SK-N-SH (cell line): ENCODE data around the gene ANO2.

Source experiments
- EZH2phosphoT487 ChIP-seq: fragments of 200-600 bp; sonication (generic); IDR thresholded peaks from 2 replicates; pipeline ENCODE4 v1.6.1; 2017; ENCODE audit warnings: low read depth, mixed run types, mild to moderate bottlenecking, antibody characterized with exemption, moderate library complexity, borderline replicate concordance
- GATA2 ChIP-seq: sonication (generic); formaldehyde crosslinking; IDR thresholded peaks from 2 replicates; pipeline ENCODE4 v1.5.0; 2020; ENCODE audit warnings: mild to moderate bottlenecking, missing genetic modification reagents
- POLR2AphosphoS5 ChIP-seq: IDR thresholded peaks from 2 replicates; pipeline ENCODE4 v1.6.1; 2012; ENCODE audit warnings: low read depth, low read length
- REST ChIP-seq: IDR thresholded peaks from 2 replicates; pipeline ENCODE4 v1.6.1; 2012; ENCODE audit warnings: mild to moderate bottlenecking, low read depth, low read length, moderate library complexity
- TF ChIP-seq, protein P1 (sequence below): IDR thresholded peaks from 2 replicates; pipeline ENCODE4 v1.4.0; 2012; ENCODE audit warnings: low read depth, borderline replicate concordance
- TF ChIP-seq, protein P2 (sequence below): fragments of 200-600 bp; sonication (generic); IDR thresholded peaks from 2 replicates; pipeline ENCODE4 v1.6.1; 2017; ENCODE audit warnings: antibody characterized with exemption, mild to moderate bottlenecking, moderate library complexity
- TF ChIP-seq, protein P3 (sequence below): fragments of 150-350 bp; IDR thresholded peaks from 2 replicates; pipeline ENCODE4 v1.6.1; 2017; ENCODE audit warnings: antibody characterized with exemption, low read length, low read depth, borderline replicate concordance

- TF ChIP-seq POLR2AphosphoS5 = no peak
- TF ChIP-seq, protein P1, sequence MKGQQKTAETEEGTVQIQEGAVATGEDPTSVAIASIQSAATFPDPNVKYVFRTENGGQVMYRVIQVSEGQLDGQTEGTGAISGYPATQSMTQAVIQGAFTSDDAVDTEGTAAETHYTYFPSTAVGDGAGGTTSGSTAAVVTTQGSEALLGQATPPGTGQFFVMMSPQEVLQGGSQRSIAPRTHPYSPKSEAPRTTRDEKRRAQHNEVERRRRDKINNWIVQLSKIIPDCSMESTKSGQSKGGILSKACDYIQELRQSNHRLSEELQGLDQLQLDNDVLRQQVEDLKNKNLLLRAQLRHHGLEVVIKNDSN = no peak
- TF ChIP-seq, protein P2, sequence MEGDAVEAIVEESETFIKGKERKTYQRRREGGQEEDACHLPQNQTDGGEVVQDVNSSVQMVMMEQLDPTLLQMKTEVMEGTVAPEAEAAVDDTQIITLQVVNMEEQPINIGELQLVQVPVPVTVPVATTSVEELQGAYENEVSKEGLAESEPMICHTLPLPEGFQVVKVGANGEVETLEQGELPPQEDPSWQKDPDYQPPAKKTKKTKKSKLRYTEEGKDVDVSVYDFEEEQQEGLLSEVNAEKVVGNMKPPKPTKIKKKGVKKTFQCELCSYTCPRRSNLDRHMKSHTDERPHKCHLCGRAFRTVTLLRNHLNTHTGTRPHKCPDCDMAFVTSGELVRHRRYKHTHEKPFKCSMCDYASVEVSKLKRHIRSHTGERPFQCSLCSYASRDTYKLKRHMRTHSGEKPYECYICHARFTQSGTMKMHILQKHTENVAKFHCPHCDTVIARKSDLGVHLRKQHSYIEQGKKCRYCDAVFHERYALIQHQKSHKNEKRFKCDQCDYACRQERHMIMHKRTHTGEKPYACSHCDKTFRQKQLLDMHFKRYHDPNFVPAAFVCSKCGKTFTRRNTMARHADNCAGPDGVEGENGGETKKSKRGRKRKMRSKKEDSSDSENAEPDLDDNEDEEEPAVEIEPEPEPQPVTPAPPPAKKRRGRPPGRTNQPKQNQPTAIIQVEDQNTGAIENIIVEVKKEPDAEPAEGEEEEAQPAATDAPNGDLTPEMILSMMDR = no peak
- TF ChIP-seq GATA2 (CRISPR knock-in tag) = no peak
- TF ChIP-seq REST = no peak
- TF ChIP-seq, protein P3, sequence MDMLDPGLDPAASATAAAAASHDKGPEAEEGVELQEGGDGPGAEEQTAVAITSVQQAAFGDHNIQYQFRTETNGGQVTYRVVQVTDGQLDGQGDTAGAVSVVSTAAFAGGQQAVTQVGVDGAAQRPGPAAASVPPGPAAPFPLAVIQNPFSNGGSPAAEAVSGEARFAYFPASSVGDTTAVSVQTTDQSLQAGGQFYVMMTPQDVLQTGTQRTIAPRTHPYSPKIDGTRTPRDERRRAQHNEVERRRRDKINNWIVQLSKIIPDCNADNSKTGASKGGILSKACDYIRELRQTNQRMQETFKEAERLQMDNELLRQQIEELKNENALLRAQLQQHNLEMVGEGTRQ = no peak
- no peak for TF ChIP-seq EZH2phosphoT487
Measured at GRCh38 chr12:5739917-5740316, 205.1 kb downstream of the ANO2 start.
